NCI-H2196 treated with DMSO at 0.1 percent for 48 hours (cell line): ENCODE data around the gene FASN.
A peak's percentile ranks its signal among the peaks of the same experiment; 100 is the strongest.

Experiments used
- DNase-seq: peaks from one replicate; lab custom pipeline; 2025; ENCODE audit not compliant: unreplicated experiment; lab: John Stamatoyannopoulos, UW

FASN gene

GRCh38 chr17:82059272-82060000, 38.6 kb downstream of the FASN start:
- DNase-seq, result no peak

GRCh38 chr17:82058855-82059249, 39.2 kb downstream of the FASN start:
- DNase-seq, result no peak

GRCh38 chr17:82058230-82058854, 39.7 kb downstream of the FASN start:
- no peak for DNase-seq

GRCh38 chr17:82056729-82057621, 41.1 kb downstream of the FASN start:
- no peak for DNase-seq

GRCh38 chr17:82055965-82056728, 41.9 kb downstream of the FASN start:
- no peak for DNase-seq

GRCh38 chr17:82055023-82055964, 42.7 kb downstream of the FASN start:
- no peak for DNase-seq

- DNase-seq, result no peak
Observed at GRCh38 chr17:82054351-82055022, 43.5 kb downstream of the FASN start.

GRCh38 chr17:82053556-82054263, 44.3 kb downstream of the FASN start:
- DNase-seq, result no peak

GRCh38 chr17:82053130-82053529, 44.9 kb downstream of the FASN start:
- DNase-seq, result no peak

GRCh38 chr17:82052638-82053059, 45.4 kb downstream of the FASN start:
- no peak for DNase-seq

GRCh38 chr17:82051776-82052637, 46.0 kb downstream of the FASN start, which contains the start of the genes GPS1 and RFNG:
Gene GPS1 (plus strand): TSS chr17:82051898. CDS start chr17:82051932, 34 bp downstream.
Gene RFNG (minus strand): TSS chr17:82051811. CDS start chr17:82051766, 45 bp downstream.
- peak; percentile 75 for DNase-seq

GRCh38 chr17:82050761-82051641, 47.0 kb downstream of the FASN start:
- no peak for DNase-seq

- DNase-seq, result no peak
Observed at GRCh38 chr17:82050152-82050760, 47.8 kb downstream of the FASN start.

GRCh38 chr17:82049521-82049971, 48.5 kb downstream of the FASN start:
- DNase-seq, result no peak

- no peak for DNase-seq
Observed at GRCh38 chr17:82049106-82049505, 48.9 kb downstream of the FASN start.

GRCh38 chr17:82048571-82048971, 49.5 kb downstream of the FASN start:
- DNase-seq, result no peak
